Pancreas (tissue), 10 donors: ENCODE data around the gene TMEM255A. TPM values are rescaled to one million over a fixed set of nuclear protein-coding genes. Genes with fewer than 3 reads are reported as not detected.
A peak's percentile ranks its signal among the peaks of the same experiment; 100 is the strongest.

Source experiments
- ATAC-seq, 4 donors: fragments of 200-7000 bp; cut with Tn5 transposase; one replicate each; pipeline versions ENCODE4 v1.8.0 to v1.9.1; 2020; ENCODE audit warnings: mild to moderate bottlenecking in 4 of 4, moderate library complexity in 4 of 4
- DNase-seq, 6 donors: peaks; one replicate each; pipeline ENCODE4 v3.0.0-alpha.2; 2020
- FAIRE-seq: peaks from 2 replicates; lab custom pipeline; 2012; peaks lifted over from hg19 to GRCh38; lab: Jason Lieb, UNC
- H3K27ac ChIP-seq, 4 donors: fragments of 200-600 bp; sonication (generic); 1 replicate in 3 of 4; 2 replicates in 1 of 4; pipeline versions ENCODE4 v1.5.0 to v1.8.0; 2020
- H3K27me3 ChIP-seq, 4 donors: fragments of 200-600 bp; one replicate each; pipeline ENCODE4 v1.8.0; 2021
- H3K36me3 ChIP-seq, 3 donors: fragments of 200-600 bp; sonication (generic) in 1 of 3; one replicate each; pipeline versions ENCODE4 v1.5.0 to v1.8.0; 2020 to 2021
- H3K4me1 ChIP-seq, 3 donors: fragments of 200-600 bp; one replicate each; pipeline ENCODE4 v1.8.0; 2021
- H3K4me3 ChIP-seq, 4 donors: fragments of 200-600 bp; sonication (generic) in 2 of 4; one replicate each; pipeline versions ENCODE4 v1.5.0 to v1.8.0; 2020 to 2021
- H3K9me3 ChIP-seq, 4 donors: fragments of 200-600 bp; one replicate each; pipeline ENCODE4 v1.8.0; 2021
- WGBS, 2 donors: extraction: QIAGEN DNeasy Blood & Tissue Kit; methylation state at CpG; one replicate each; pipeline ENCODE4 v1.1.7; 2013; 5-methylcytosine and 5-hydroxymethylcytosine counted together
- intact Hi-C, 3 donors: fragments of 100-400 bp; cut with DNase I; formaldehyde crosslinking; loops; one replicate each; pipeline versions ENCODE4 v1.11.1 to v1.14.2; 2022
- polyA plus RNA-seq, 2 donors: library from polyadenylated mRNA; stranded (reverse); fragments of 200-250 nt; gene quantifications; one replicate each; pipeline ENCODE4 v1.2.3, GENCODE V29; 2013
- total RNA-seq, 6 donors: library from RNA; stranded (reverse); fragmentation: NEBNext Ultra II Directional in 4 of 6; extraction: Animal tissue kit (Norgen Biotek cat#: 25700) in 4 of 6; gene quantifications; one replicate each; pipeline versions ENCODE4 v1.2.1 to v1.2.4, GENCODE V29; 2021 to 2023
- TF ChIP-seq, protein P1 (sequence below), 4 donors: fragments of 200-600 bp; sonication (generic) in 3 of 4; IDR thresholded peaks; one replicate each; pipeline versions ENCODE4 v1.5.0 to v1.8.0; 2021; ENCODE audit warnings: antibody characterized with exemption in 4 of 4
- donor health status: healthy with polysubstance abuse.
- donor health status: DM: no; HTN: no; CAD: no; lungs with moderate emphysema.
- donor health status: DM: no; HTN: no; CAD: no.
- donor health status: control.
- donor health status: control.
- donor health status: Bipolar disorder and iron deficiency.
- donor health status: DM: yes; HTN: yes; CAD: no.
- donor health status: DM: no; HTN: no; CAD: no.
- donor health status: DM: no; HTN: no; CAD: no.
- donor health status: DM: yes; HTN: yes; CAD: no.

The TMEM255A gene
- total and polyA plus RNA-seq, 8 donors, result 0.05 to 1.2 (median 0.37) TPM

DNA sequence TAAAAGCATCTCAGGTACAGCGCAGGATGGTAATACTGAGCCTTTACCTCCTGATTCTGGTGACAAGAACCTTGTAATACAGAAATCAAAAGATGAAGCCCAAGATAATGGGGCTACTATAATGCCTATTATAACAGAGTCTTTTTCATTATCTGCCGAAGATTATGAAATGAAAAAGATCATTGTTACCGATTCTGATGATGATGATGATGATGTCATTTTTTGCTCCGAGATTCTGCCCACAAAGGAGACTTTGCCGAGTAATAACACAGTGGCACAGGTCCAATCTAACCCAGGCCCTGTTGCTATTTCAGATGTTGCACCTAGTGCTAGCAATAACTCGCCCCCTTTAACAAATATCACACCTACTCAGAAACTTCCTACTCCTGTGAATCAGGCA is 57.5 kb downstream of the TMEM255A start:
- H3K4me1 ChIP-seq, result peaks cover 0 to 6% (median 0%) of the 10 kb centered on the region in 3 donors
- H3K27ac ChIP-seq, result no peak overlapping the region
- no peak for FAIRE-seq
- intact Hi-C loops, result no loop called here
- peaks cover 0 to 5% (median 2%) of the 10 kb centered on the region in 4 donors for H3K27me3 ChIP-seq
- TF ChIP-seq, protein P1, sequence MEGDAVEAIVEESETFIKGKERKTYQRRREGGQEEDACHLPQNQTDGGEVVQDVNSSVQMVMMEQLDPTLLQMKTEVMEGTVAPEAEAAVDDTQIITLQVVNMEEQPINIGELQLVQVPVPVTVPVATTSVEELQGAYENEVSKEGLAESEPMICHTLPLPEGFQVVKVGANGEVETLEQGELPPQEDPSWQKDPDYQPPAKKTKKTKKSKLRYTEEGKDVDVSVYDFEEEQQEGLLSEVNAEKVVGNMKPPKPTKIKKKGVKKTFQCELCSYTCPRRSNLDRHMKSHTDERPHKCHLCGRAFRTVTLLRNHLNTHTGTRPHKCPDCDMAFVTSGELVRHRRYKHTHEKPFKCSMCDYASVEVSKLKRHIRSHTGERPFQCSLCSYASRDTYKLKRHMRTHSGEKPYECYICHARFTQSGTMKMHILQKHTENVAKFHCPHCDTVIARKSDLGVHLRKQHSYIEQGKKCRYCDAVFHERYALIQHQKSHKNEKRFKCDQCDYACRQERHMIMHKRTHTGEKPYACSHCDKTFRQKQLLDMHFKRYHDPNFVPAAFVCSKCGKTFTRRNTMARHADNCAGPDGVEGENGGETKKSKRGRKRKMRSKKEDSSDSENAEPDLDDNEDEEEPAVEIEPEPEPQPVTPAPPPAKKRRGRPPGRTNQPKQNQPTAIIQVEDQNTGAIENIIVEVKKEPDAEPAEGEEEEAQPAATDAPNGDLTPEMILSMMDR (IDR thresholded peaks at IDR 0.05), result no peak
- peaks cover 0 to 3% (median 0%) of the 10 kb centered on the region in 3 donors for H3K36me3 ChIP-seq
- WGBS, 2 donors, result 66 to 90% methylated on average over 6 of the region's 6 CpGs
- H3K4me3 ChIP-seq, result no peak overlapping the region
- ATAC-seq, result no peak
- DNase-seq, result no peak
- no peaks in the 10 kb centered on the region for H3K9me3 ChIP-seq

GRCh38 chrX:120251471-120252011 is 59.7 kb downstream of the TMEM255A start:
- Histone ChIP-seq H3K27me3 (peaks cover 0 to 5% (median 2%) of the 10 kb centered on the region in 4 donors), H3K27ac (peak overlapping the region; percentile 58 to 91 (median 82)), H3K4me3 (peak overlapping the region; percentile 19 to 57 (median 39)), H3K36me3 (peaks cover 0 to 3% (median 0%) of the 10 kb centered on the region in 3 donors), H3K9me3 (no peaks in the 10 kb centered on the region), H3K4me1 (peaks cover 0 to 6% (median 0%) of the 10 kb centered on the region in 3 donors)
- intact Hi-C loops, result no loop called here
- FAIRE-seq (no peak), ATAC-seq (peak; percentile 18 to 58 (median 40)), DNase-seq (peak in 3 of 6 donors; percentile 9 to 33 (median 29))
- TF ChIP-seq, protein P1 (IDR thresholded peaks at IDR 0.05), result no peak
- 0 to 38% methylated on average over 28 of the region's 28 CpGs for WGBS, 2 donors

- TF ChIP-seq, protein P1 (IDR thresholded peaks at IDR 0.05), result peak in 3 of 4 donors; percentile 33 to 61 (median 40)
- peak within 1 kb of the TSS; percentile 19 to 57 (median 39) for H3K4me3 ChIP-seq
- FAIRE-seq (peak; percentile 97), DNase-seq (peak; percentile 88 to 91 (median 90)), ATAC-seq (peak; percentile 98 to 99 (median 98))
- H3K27me3 ChIP-seq, result peaks cover 0 to 5% (median 2%) of the 10 kb centered on the region in 4 donors
- peaks cover 0 to 3% (median 0%) of the 10 kb centered on the region in 3 donors for H3K36me3 ChIP-seq
- intact Hi-C loops, result no loop called here
- 0 to 32% methylated on average over 71 to 72 of the region's 75 CpGs for WGBS, 2 donors
- peak within 1 kb of the TSS; percentile 58 to 91 (median 82) for H3K27ac ChIP-seq
- H3K4me1 ChIP-seq, result peaks cover 0 to 6% (median 0%) of the 10 kb centered on the region in 3 donors
- H3K9me3 ChIP-seq, result no peaks in the 10 kb centered on the region
These were observed 60.6 kb downstream of the TMEM255A start, which contains the start of gene ZBTB33 for GRCh38 chrX:120250522-120251271. ZBTB33 (plus strand) TSS chrX:120250812; CDS start chrX:120253416, 2,604 bp downstream.

- Histone ChIP-seq H3K27ac (peak overlapping the region; percentile 77 to 94 (median 90)), H3K27me3 (peaks cover 0 to 5% (median 2%) of the 10 kb centered on the region in 4 donors), H3K4me3 (peak overlapping the region; percentile 40 to 66 (median 54)), H3K9me3 (no peaks in the 10 kb centered on the region), H3K36me3 (no peaks in the 10 kb centered on the region), H3K4me1 (peaks cover 0 to 8% (median 0%) of the 10 kb centered on the region in 3 donors)
- 0 to 35% methylated on average over 43 of the region's 43 CpGs for WGBS, 2 donors
- FAIRE-seq (no peak), DNase-seq (peak; percentile 72 to 89 (median 80)), ATAC-seq (peak; percentile 92 to 97 (median 94))
- intact Hi-C loops, result no loop called here
- TF ChIP-seq, protein P1 (IDR thresholded peaks at IDR 0.05), result no peak
These were observed 66.3 kb downstream of the TMEM255A start for GRCh38 chrX:120244735-120245498.
